Measurements from ENCODE around the gene CACNA1E. TPM values are rescaled to one million over a fixed set of nuclear protein-coding genes. Genes with fewer than 3 reads are reported as not detected.
A peak's percentile ranks its signal among the peaks of the same experiment; 100 is the strongest.

The CACNA1E gene
- total and polyA plus RNA-seq, 2 experiments from 2014 or later: 1.1 to 1.7 TPM

DNA sequence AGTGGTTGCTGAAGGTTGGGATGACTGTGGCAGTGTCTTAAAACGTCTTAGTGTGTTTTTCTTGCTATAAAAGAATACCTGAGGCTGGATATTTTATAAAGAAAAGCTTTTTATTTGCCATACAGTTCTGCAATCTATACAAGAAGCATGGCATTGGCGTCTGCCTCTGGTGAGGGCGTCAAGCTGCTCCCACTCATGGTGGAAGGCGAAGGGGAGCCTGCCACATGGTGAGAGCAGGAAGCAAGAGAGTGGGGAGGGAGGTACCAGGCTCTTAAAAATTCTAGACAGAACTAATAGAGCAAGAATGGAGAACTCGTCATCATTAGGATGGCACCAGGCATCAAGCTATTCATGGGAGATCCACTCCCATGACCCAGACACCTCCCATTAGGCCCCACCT lies 140.5 kb downstream of the CACNA1E start:
- Histone ChIP-seq H3K9me3 (ENCODE audit: low read depth) (no peaks in the 10 kb centered on the region), H3K27me3 (no peaks in the 10 kb centered on the region), H3K79me2 (no peaks in the 10 kb centered on the region), H3K27ac (no peak overlapping the region), H3K36me3 (replicated peaks; ENCODE audit: insufficient read depth, low read depth) (no peaks in the 10 kb centered on the region), H2AFZ (no peak overlapping the region), H4K20me1 (ENCODE audit: insufficient read depth, poor library complexity, severe bottlenecking) (no peaks in the 10 kb centered on the region), H3K4me3 (no peak overlapping the region), H3K9me2 (replicated peaks; ENCODE audit: insufficient read depth) (no peaks in the 10 kb centered on the region), H3K4me2 (no peak overlapping the region), H3K4me1 (ENCODE audit: insufficient read depth) (peaks cover 3% of the 10 kb centered on the region)
- no peak for DNase-seq (ENCODE audit: low spot score)
- TF ChIP-seq, protein P1, sequence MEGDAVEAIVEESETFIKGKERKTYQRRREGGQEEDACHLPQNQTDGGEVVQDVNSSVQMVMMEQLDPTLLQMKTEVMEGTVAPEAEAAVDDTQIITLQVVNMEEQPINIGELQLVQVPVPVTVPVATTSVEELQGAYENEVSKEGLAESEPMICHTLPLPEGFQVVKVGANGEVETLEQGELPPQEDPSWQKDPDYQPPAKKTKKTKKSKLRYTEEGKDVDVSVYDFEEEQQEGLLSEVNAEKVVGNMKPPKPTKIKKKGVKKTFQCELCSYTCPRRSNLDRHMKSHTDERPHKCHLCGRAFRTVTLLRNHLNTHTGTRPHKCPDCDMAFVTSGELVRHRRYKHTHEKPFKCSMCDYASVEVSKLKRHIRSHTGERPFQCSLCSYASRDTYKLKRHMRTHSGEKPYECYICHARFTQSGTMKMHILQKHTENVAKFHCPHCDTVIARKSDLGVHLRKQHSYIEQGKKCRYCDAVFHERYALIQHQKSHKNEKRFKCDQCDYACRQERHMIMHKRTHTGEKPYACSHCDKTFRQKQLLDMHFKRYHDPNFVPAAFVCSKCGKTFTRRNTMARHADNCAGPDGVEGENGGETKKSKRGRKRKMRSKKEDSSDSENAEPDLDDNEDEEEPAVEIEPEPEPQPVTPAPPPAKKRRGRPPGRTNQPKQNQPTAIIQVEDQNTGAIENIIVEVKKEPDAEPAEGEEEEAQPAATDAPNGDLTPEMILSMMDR (IDR thresholded peaks at IDR 0.05; ENCODE audit: poor library complexity): no peak
- no peak for TF ChIP-seq EZH2 (IDR thresholded peaks at IDR 0.05; ENCODE audit: borderline replicate concordance)
- no peak for TF ChIP-seq EZH2phosphoT487 (IDR thresholded peaks at IDR 0.05; ENCODE audit: low read depth, severe bottlenecking, unreplicated experiment)
- 70% methylated on average over 5 of the region's 5 CpGs for WGBS (ENCODE audit: low lambda C conversion rate, missing lambda C conversion rate)

DNA sequence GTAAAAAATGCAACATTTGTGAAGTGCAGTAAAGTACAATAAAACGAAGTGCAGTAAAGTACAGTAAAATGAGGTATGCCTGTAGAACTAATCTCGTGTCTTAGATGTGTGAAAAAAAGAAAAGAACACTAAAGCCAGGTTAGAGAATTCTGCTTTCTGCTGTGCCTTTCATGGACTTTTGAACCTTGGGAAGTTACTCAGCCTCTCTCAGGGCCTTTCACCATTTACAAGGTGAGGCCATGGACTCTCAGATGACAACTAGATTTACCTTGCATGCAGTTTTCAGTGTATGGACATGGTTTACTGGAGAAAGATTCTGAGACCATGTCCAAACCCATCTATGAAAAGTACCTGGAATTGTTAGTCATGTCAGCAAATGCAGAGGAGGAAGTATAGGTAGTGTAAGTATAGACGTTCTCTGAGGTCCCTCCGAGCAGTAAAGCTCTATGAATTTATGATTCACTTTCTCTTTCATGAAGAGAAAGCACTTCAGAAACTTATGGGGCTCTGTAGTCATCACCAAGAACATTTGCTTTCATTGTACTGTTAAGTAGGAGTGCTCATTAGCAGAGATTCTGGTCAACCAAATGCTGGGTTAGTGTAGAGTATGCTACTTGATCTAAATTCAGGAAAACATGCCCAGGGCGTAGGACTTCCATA lies 143.1 kb downstream of the CACNA1E start:
- Histone ChIP-seq H3K36me3 (replicated peaks; ENCODE audit: insufficient read depth, low read depth) (no peaks in the 10 kb centered on the region), H3K9me3 (ENCODE audit: low read depth) (no peaks in the 10 kb centered on the region), H3K4me2 (no peak overlapping the region), H3K27me3 (no peaks in the 10 kb centered on the region), H3K9me2 (replicated peaks; ENCODE audit: insufficient read depth) (no peaks in the 10 kb centered on the region), H4K20me1 (ENCODE audit: insufficient read depth, poor library complexity, severe bottlenecking) (no peaks in the 10 kb centered on the region), H2AFZ (no peak overlapping the region), H3K4me1 (ENCODE audit: insufficient read depth) (peaks cover 3% of the 10 kb centered on the region), H3K4me3 (no peak overlapping the region), H3K79me2 (no peaks in the 10 kb centered on the region), H3K27ac (no peak overlapping the region)
- DNase-seq (ENCODE audit: low spot score): peak; percentile 45
- TF ChIP-seq, protein P1 (IDR thresholded peaks at IDR 0.05; ENCODE audit: poor library complexity): no peak
- no peak for TF ChIP-seq EZH2 (IDR thresholded peaks at IDR 0.05; ENCODE audit: borderline replicate concordance)
- TF ChIP-seq EZH2phosphoT487 (IDR thresholded peaks at IDR 0.05; ENCODE audit: low read depth, severe bottlenecking, unreplicated experiment): no peak
- 79% methylated on average over 5 of the region's 5 CpGs for WGBS (ENCODE audit: low lambda C conversion rate, missing lambda C conversion rate)

DNA sequence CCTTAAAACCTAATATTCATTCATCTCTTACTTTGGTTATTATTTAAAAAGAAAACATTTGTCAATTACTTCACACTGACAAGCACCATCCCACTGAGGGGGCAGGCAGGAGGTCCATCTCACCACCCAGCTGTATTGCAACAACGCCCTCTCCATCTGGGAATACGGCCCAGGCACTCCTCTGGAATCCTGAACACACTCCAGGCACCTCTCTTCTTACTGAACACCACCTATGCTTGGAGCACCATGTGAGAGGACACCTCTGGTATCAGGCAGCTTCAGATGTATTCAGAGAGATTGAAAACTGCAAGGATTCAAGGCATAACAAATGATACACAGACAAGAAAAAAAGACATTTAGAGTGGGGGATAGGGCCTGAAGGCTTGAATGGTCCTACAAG lies 147.1 kb downstream of the CACNA1E start:
- Histone ChIP-seq H3K27ac (no peak overlapping the region), H4K20me1 (ENCODE audit: insufficient read depth, poor library complexity, severe bottlenecking) (no peaks in the 10 kb centered on the region), H2AFZ (no peak overlapping the region), H3K4me2 (no peak overlapping the region), H3K9me3 (ENCODE audit: low read depth) (no peaks in the 10 kb centered on the region), H3K27me3 (no peaks in the 10 kb centered on the region), H3K4me1 (ENCODE audit: insufficient read depth) (peaks cover 3% of the 10 kb centered on the region), H3K4me3 (no peak overlapping the region), H3K79me2 (no peaks in the 10 kb centered on the region), H3K9me2 (replicated peaks; ENCODE audit: insufficient read depth) (no peaks in the 10 kb centered on the region), H3K36me3 (replicated peaks; ENCODE audit: insufficient read depth, low read depth) (no peaks in the 10 kb centered on the region)
- 69% methylated on average over 2 of the region's 2 CpGs for WGBS (ENCODE audit: low lambda C conversion rate, missing lambda C conversion rate)
- DNase-seq (ENCODE audit: low spot score): no peak
- TF ChIP-seq, protein P1 (IDR thresholded peaks at IDR 0.05; ENCODE audit: poor library complexity): no peak
- TF ChIP-seq EZH2 (IDR thresholded peaks at IDR 0.05; ENCODE audit: borderline replicate concordance) (no peak), EZH2phosphoT487 (IDR thresholded peaks at IDR 0.05; ENCODE audit: low read depth, severe bottlenecking, unreplicated experiment) (no peak)

Measured in hepatocyte (in vitro differentiated cells).